NCI-H2107 treated with DMSO at 0.1 percent for 48 hours (cell line): ENCODE measurements around the gene TNFSF8.

Source experiments
- DNase-seq: peaks from one replicate; lab custom pipeline; 2025; ENCODE audit not compliant: unreplicated experiment; lab: John Stamatoyannopoulos, UW

TNFSF8 gene

GRCh38 chr9:114880291-114880745 is 50.1 kb downstream of the TNFSF8 start:
- DNase-seq: no peak

GRCh38 chr9:114878879-114879564 is 51.4 kb downstream of the TNFSF8 start:
- no peak for DNase-seq

DNA sequence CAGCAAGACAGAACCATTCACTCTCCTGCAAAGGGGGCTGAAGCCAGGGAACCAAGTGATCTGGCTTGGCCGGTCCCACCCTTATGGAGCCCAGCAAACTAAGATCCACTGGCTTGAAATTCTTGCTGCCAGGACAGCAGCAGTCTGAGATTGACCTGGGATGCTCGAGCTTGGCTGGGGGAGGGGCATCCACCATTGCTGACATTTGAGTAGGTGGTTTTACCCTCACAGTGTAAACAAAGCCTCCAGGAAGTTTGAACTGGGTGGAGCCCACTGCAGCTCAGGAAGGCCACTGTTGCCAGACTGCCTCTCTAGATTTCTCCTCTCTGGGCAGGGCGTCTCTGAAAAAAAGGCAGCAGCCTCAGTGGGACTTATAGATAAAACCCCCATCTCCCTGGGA is 60.5 kb downstream of the TNFSF8 start:
- DNase-seq: peak; percentile 22

GRCh38 chr9:114869378-114869777 is 61.0 kb downstream of the TNFSF8 start:
- no peak for DNase-seq

DNA sequence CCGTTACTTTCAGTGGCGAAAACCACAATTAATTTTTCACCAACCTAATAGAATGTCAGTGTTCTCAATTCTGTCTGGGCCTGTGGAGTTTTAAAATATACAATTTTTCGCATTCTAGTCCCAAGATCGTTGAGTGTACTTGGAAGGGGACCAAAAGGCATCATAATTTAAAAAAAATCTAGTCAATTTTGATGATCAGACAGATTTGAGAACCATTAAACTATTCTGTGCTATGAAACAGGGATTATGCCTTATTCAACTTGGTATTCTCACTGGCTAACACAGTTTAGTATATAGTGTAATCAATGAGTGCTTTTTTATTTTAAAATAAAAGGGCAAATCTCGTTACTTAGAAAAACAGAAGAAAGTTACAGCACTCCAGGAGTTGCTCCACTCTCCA is 63.1 kb downstream of the TNFSF8 start:
- DNase-seq: no peak

- DNase-seq: no peak
Observed at GRCh38 chr9:114864471-114864870, 65.9 kb downstream of the TNFSF8 start.

- no peak for DNase-seq
Observed at GRCh38 chr9:114861922-114862605, 68.3 kb downstream of the TNFSF8 start.

DNA sequence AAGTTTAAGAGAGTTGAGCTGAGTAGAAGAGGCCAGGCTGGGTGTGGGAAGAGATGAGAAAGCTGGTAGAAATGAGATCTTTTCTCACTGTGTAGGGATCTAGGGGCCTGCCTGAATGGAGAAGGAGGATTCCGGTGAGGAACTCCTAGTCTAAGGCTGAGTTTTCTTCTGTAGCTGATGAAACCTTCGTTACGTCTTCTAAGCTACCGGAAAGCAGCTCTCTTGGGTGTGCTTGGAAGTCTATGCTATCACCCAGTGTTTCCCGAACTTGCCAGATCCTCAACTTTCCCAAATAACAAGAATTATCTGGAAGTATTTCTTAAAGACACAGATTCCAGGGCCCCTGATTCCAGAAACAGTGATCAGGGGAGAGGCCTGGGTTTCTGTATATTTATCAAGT is 69.1 kb downstream of the TNFSF8 start:
- DNase-seq: no peak

GRCh38 chr9:114860187-114860586 is 70.2 kb downstream of the TNFSF8 start:
- DNase-seq: no peak

- no peak for DNase-seq
Observed at GRCh38 chr9:114856942-114857315, 73.5 kb downstream of the TNFSF8 start.

- no peak for DNase-seq
Observed at GRCh38 chr9:114856215-114856941, 74.0 kb downstream of the TNFSF8 start.

DNA sequence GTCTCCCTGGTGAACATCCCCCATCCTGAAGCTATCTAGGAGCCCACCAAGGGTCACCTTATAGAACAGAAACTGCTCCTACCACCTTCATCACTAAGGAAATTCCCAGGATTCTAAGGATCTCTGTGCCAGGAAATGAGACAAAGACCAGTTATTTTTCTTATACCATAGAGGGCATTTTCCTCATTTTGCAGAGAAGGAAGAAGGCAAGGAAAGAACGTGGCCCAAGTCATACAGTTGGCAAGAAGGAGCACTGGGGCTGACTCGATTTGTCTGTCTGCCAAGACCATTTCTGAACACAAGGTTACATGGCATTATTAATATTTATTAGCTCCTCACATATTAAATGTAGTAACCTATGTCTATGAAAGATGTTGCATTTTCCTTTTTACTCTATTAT is 74.9 kb downstream of the TNFSF8 start:
- DNase-seq: no peak

DNA sequence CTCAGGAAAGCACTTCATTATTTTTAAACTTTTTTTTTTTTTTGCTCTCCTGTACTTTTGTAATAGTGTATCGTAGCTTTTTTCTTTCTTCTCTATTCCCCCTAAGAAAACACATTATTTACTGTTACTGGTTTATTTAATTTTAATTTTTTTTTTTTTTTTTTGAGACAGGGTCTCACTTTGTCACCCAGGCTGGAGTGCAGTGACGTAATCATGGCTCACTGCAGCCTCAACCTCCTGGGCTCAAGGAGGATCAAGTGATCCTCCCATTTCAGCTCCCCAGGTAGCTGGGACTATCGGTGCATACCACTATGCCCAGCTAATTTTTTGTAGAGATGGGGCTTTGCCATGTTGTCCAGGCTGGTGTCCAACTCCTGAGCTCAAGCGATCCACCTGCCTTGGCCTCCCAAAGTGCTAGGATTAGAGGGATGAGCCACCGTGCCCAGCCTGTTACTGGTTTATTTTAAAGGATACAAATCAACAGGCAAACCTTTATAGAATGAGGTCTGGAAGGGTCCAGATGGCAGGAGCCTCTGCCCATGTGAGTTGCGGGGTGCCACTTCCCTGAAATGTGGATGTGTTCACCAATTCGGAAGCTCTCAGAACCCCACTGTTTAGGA is 75.5 kb downstream of the TNFSF8 start:
- DNase-seq: no peak

DNA sequence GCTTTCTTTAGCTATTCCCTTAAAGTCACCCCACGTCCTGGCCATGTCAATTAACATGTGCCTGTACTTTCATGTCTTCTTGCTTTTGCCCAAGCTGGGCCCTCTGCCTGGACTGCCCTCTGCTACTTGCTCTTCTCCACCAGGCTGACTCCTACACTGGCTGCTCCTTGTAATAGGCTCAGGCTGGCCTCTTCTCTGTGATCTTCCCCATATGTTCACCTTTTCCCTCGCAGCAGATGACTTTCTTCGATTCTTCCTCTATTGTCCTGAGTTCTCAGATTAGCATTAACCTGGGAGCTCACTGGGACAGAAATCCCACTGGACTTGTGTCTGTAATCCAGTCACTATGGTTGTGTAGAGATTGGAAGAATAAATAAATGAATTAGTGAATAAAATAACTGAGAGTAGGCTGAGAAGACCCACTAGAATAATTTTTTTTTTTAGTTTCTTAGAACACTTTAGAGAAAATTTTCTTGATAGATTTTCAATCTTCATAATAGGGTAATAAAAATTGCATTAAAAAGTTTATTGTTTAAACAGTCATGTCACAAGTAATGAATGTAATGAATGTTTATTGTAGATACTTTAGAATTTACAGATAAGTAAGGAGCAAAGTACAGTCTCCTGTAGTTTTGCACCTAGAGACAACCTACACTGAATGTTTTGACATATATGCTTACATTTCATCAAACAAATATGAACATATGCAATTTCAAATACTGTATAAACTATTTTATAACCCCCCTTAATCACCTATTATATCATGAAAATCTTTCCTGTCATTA is 77.1 kb downstream of the TNFSF8 start:
- DNase-seq: no peak

- DNase-seq: no peak
Observed at GRCh38 chr9:114852050-114852594, 78.3 kb downstream of the TNFSF8 start.

GRCh38 chr9:114851306-114851705 is 79.1 kb downstream of the TNFSF8 start:
- DNase-seq: no peak
